ENCODE measurements around the gene NISCH.

NISCH gene

GRCh38 chr3:52532517-52532837 is 77.1 kb downstream of the NISCH start:
- no peaks in the 10 kb centered on the region for H3K9me2 ChIP-seq (replicated peaks; ENCODE audit: insufficient read depth, low read length)
- H3K4me2 ChIP-seq (ENCODE audit: low read depth, low read length, poor library complexity, severe bottlenecking): peak overlapping the region; percentile 93
- no peaks in the 10 kb centered on the region for H3K9me3 ChIP-seq (ENCODE audit: insufficient read depth, low read length)
- H3K27ac ChIP-seq (ENCODE audit: low read depth, low read length): peak overlapping the region; percentile 64
- H3K36me3 ChIP-seq (ENCODE audit: low read length): 0 out of 2 replicates have a peak, but pooled peaks cover 4% of the 10 kb centered on the region
- H3K9ac ChIP-seq (ENCODE audit: low read length): peak overlapping the region; percentile 93
- H2AFZ ChIP-seq (ENCODE audit: low read depth, low read length, severe bottlenecking): no peak overlapping the region
- peak overlapping the region; percentile 82 for H3K4me3 ChIP-seq (ENCODE audit: insufficient read depth, low read length, poor library complexity, severe bottlenecking)
- TF ChIP-seq EZH2phosphoT487 (conservative IDR thresholded peaks at IDR 0.05; ENCODE audit: low read length) (no peak), CTCF (IDR thresholded peaks at IDR 0.05; ENCODE audit: insufficient read depth, low read length, poor library complexity, severe bottlenecking) (no peak)
- no peaks in the 10 kb centered on the region for H3K27me3 ChIP-seq (ENCODE audit: low read length)
- H3F3A ChIP-seq (ENCODE audit: insufficient read depth): peaks cover 21% of the 10 kb centered on the region
- H3K79me2 ChIP-seq (ENCODE audit: insufficient read depth, low read length): peaks cover 56% of the 10 kb centered on the region
- H4K20me1 ChIP-seq (ENCODE audit: low read depth, low read length): peaks cover 9% of the 10 kb centered on the region; the same call in 1 of the 2 replicates

GRCh38 chr3:52532838-52533622 is 77.6 kb downstream of the NISCH start:
- no peaks in the 10 kb centered on the region for H3K27me3 ChIP-seq (ENCODE audit: low read length)
- no peak overlapping the region for H2AFZ ChIP-seq (ENCODE audit: low read depth, low read length, severe bottlenecking)
- H3K4me2 ChIP-seq (ENCODE audit: low read depth, low read length, poor library complexity, severe bottlenecking): peak overlapping the region; percentile 93
- peak overlapping the region; percentile 82 for H3K4me3 ChIP-seq (ENCODE audit: insufficient read depth, low read length, poor library complexity, severe bottlenecking)
- TF ChIP-seq CTCF (IDR thresholded peaks at IDR 0.05; ENCODE audit: insufficient read depth, low read length, poor library complexity, severe bottlenecking) (no peak), EZH2phosphoT487 (conservative IDR thresholded peaks at IDR 0.05; ENCODE audit: low read length) (no peak)
- peaks cover 61% of the 10 kb centered on the region for H3K79me2 ChIP-seq (ENCODE audit: insufficient read depth, low read length)
- H4K20me1 ChIP-seq (ENCODE audit: low read depth, low read length): peaks cover 9% of the 10 kb centered on the region; the same call in 1 of the 2 replicates
- H3F3A ChIP-seq (ENCODE audit: insufficient read depth): peaks cover 21% of the 10 kb centered on the region
- no peaks in the 10 kb centered on the region for H3K36me3 ChIP-seq (ENCODE audit: low read length)
- no peaks in the 10 kb centered on the region for H3K9me3 ChIP-seq (ENCODE audit: insufficient read depth, low read length)
- H3K27ac ChIP-seq (ENCODE audit: low read depth, low read length): peak overlapping the region; percentile 64
- peak overlapping the region; percentile 93 for H3K9ac ChIP-seq (ENCODE audit: low read length)
- H3K9me2 ChIP-seq (replicated peaks; ENCODE audit: insufficient read depth, low read length): no peaks in the 10 kb centered on the region

- Histone ChIP-seq H3K4me2 (ENCODE audit: low read depth, low read length, poor library complexity, severe bottlenecking) (peak within 1 kb of the TSS; percentile 93), H4K20me1 (ENCODE audit: low read depth, low read length) (peaks cover 9% of the 10 kb centered on the region; the same call in 1 of the 2 replicates), H3K79me2 (ENCODE audit: insufficient read depth, low read length) (peaks cover 68% of the 10 kb centered on the region), H3K27ac (ENCODE audit: low read depth, low read length) (peak within 1 kb of the TSS; percentile 83), H3K27me3 (ENCODE audit: low read length) (no peaks in the 10 kb centered on the region), H3K9me2 (replicated peaks; ENCODE audit: insufficient read depth, low read length) (no peaks in the 10 kb centered on the region), H3K9me3 (ENCODE audit: insufficient read depth, low read length) (no peaks in the 10 kb centered on the region), H3K9ac (ENCODE audit: low read length) (peak within 1 kb of the TSS; percentile 93), H3F3A (ENCODE audit: insufficient read depth) (peaks cover 21% of the 10 kb centered on the region), H2AFZ (ENCODE audit: low read depth, low read length, severe bottlenecking) (peak within 1 kb of the TSS; percentile 25), H3K4me3 (ENCODE audit: insufficient read depth, low read length, poor library complexity, severe bottlenecking) (peak within 1 kb of the TSS; percentile 82), H3K36me3 (ENCODE audit: low read length) (no peaks in the 10 kb centered on the region)
- TF ChIP-seq EZH2phosphoT487 (conservative IDR thresholded peaks at IDR 0.05; ENCODE audit: low read length) (no peak), CTCF (IDR thresholded peaks at IDR 0.05; ENCODE audit: insufficient read depth, low read length, poor library complexity, severe bottlenecking) (no peak)
These were observed 78.3 kb downstream of the NISCH start, which contains the start of gene NT5DC2 for GRCh38 chr3:52533623-52534280. Gene NT5DC2, minus strand, starts transcription at chr3:52533857. Its CDS starts 120 bp downstream, at chr3:52533737.

Data from SU-DHL-6 (cell line).